ENCODE measurements around the gene MLH3.

MLH3 gene

DNA sequence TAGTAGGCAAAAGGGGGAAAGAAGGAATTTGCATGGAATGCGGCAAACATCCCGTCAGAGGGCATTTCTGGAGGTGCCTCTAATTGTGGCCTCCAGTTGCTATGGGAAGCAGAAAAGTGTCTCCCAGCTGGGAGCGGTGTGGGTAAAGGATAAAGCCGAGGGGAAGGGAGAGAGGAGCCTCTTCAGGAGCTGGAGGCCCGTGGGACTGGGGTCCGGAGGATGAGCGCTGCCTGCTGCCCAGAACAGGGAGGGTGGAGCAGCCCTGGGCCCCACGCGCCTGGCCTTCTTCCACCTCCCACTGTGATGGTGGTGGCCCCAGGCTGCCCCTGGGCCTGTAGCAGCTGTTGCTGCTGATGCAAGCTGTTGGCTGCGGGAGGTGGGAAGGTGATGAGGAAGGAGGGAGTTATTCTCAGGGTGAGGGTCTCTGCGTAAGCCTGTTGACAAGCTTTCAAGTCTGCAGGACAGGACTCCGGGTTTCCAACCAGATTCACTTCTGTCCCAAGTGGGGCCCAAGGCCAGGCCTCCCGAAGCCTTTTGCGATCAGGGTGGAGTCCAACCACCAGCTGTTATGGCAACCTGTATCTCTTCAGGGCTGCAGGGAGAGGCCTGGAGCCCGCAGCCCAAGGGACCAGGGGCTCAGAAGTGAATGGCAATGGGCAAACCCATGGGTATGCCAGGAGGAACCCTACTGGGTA is 76.8 kb downstream of the MLH3 start:
- Histone ChIP-seq H3K4me3 (ENCODE audit: insufficient read depth, low read depth, low read length, poor library complexity, severe bottlenecking) (no peak overlapping the region), H3K27me3 (replicated peaks; ENCODE audit: control insufficient read depth, insufficient read depth, low read length, poor library complexity, severe bottlenecking) (no peaks in the 10 kb centered on the region), H3K9me3 (ENCODE audit: control insufficient read depth, low read length) (no peaks in the 10 kb centered on the region), H3K36me3 (ENCODE audit: control insufficient read depth, insufficient read depth, low read length) (no peaks in the 10 kb centered on the region), H3K27ac (ENCODE audit: insufficient read depth, low read length, poor library complexity, severe bottlenecking) (no peak overlapping the region), H3K4me1 (ENCODE audit: control insufficient read depth, insufficient read depth, low read length, poor library complexity, severe bottlenecking) (no peaks in the 10 kb centered on the region)
- no peak for DNase-seq

DNA sequence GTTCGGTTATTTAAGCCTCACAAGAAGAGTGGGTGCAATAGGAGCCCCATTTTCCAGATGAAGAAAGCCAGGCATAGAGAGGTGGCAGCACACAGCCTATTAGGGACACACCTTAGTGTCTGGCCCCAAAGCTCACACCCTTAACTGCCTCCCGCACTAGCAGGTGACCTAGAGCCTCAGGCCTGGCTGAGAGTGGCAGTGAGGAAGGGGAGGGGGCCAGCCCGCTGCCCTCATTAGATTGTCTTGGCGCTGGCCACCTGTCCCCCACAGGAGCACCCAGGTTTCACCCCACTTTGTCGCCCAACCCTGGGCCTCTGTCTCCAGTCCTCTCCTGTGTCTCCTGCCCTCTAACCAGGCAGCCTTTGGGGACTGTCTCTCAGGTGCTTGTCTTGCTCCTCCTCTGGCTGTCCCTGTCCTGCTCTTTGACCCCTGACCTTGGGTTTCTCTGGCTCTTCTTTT is 77.3 kb downstream of the MLH3 start:
- no peak overlapping the region for H3K4me3 ChIP-seq (ENCODE audit: insufficient read depth, low read depth, low read length, poor library complexity, severe bottlenecking)

DNA sequence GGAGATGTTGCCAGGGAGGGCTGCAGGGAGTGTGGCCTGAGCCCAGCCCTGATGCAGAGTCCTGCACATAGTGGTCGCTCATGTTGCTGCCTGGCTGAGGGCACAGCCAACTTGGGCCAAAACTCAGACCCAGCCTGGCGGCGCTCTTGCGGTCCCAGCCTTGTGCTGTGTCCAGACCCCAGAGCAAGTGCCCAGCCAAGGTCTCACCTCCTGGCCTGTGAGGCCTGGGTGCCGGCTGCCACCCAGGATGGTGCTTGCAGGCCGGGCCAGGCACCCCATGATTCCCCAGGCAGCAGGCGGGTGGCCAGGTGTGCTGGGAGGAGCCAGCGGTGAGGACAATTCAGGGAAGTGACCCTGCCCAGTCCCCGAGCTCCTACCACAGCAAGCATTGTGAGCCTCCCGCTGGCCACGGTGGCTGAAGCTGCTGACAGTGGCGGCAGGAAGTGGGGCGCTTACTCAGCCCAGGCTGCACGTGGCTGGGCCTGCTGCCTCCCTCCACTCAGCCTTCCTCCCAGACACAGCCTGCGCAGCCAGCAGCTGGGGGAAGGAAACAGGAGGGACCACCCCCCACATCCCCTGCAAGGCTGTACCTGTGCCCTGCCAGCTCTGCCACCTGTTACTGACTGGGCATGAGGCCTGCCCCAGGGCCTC is 78.1 kb downstream of the MLH3 start:
- H3K4me1 ChIP-seq (ENCODE audit: control insufficient read depth, insufficient read depth, low read length, poor library complexity, severe bottlenecking): no peaks in the 10 kb centered on the region
- no peaks in the 10 kb centered on the region for H3K27me3 ChIP-seq (replicated peaks; ENCODE audit: control insufficient read depth, insufficient read depth, low read length, poor library complexity, severe bottlenecking)
- DNase-seq: no peak
- no peaks in the 10 kb centered on the region for H3K36me3 ChIP-seq (ENCODE audit: control insufficient read depth, insufficient read depth, low read length)
- H3K9me3 ChIP-seq (ENCODE audit: control insufficient read depth, low read length): no peaks in the 10 kb centered on the region
- H3K4me3 ChIP-seq (ENCODE audit: insufficient read depth, low read depth, low read length, poor library complexity, severe bottlenecking): no peak overlapping the region
- H3K27ac ChIP-seq (ENCODE audit: insufficient read depth, low read length, poor library complexity, severe bottlenecking): no peak overlapping the region

More for the DNA sequence above, 77.3 kb downstream of the MLH3 start:
- H3K4me1 ChIP-seq (ENCODE audit: control insufficient read depth, insufficient read depth, low read length, poor library complexity, severe bottlenecking): no peaks in the 10 kb centered on the region
- H3K27me3 ChIP-seq (replicated peaks; ENCODE audit: control insufficient read depth, insufficient read depth, low read length, poor library complexity, severe bottlenecking): no peaks in the 10 kb centered on the region
- no peak for DNase-seq
- H3K9me3 ChIP-seq (ENCODE audit: control insufficient read depth, low read length): no peaks in the 10 kb centered on the region
- H3K36me3 ChIP-seq (ENCODE audit: control insufficient read depth, insufficient read depth, low read length): no peaks in the 10 kb centered on the region
- H3K27ac ChIP-seq (ENCODE audit: insufficient read depth, low read length, poor library complexity, severe bottlenecking): no peak overlapping the region

DNA sequence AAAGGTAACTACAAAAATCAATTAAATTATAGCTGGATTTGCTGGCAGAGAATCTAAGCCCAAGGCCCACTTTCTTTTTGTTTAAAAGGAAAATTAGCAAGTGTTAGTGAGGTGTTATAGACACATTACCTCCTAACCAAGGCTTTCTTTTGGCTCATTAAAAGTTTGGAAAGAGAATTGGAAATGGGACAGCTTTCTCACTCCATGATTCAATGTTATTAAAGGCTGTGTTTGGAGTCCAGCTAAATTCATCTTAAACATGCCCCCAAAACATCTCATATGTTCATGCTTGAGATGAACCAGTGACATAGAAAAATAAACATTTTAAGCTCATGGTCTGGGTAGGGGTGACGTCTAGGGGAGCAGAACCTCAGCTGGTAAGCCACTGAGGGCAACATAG is 82.5 kb downstream of the MLH3 start:
- no peaks in the 10 kb centered on the region for H3K36me3 ChIP-seq (ENCODE audit: control insufficient read depth, insufficient read depth, low read length)
- H3K9me3 ChIP-seq (ENCODE audit: control insufficient read depth, low read length): no peaks in the 10 kb centered on the region
- H3K27me3 ChIP-seq (replicated peaks; ENCODE audit: control insufficient read depth, insufficient read depth, low read length, poor library complexity, severe bottlenecking): no peaks in the 10 kb centered on the region
- no peak overlapping the region for H3K27ac ChIP-seq (ENCODE audit: insufficient read depth, low read length, poor library complexity, severe bottlenecking)
- no peak overlapping the region for H3K4me3 ChIP-seq (ENCODE audit: insufficient read depth, low read depth, low read length, poor library complexity, severe bottlenecking)
- no peaks in the 10 kb centered on the region for H3K4me1 ChIP-seq (ENCODE audit: control insufficient read depth, insufficient read depth, low read length, poor library complexity, severe bottlenecking)
- DNase-seq: no peak

DNA sequence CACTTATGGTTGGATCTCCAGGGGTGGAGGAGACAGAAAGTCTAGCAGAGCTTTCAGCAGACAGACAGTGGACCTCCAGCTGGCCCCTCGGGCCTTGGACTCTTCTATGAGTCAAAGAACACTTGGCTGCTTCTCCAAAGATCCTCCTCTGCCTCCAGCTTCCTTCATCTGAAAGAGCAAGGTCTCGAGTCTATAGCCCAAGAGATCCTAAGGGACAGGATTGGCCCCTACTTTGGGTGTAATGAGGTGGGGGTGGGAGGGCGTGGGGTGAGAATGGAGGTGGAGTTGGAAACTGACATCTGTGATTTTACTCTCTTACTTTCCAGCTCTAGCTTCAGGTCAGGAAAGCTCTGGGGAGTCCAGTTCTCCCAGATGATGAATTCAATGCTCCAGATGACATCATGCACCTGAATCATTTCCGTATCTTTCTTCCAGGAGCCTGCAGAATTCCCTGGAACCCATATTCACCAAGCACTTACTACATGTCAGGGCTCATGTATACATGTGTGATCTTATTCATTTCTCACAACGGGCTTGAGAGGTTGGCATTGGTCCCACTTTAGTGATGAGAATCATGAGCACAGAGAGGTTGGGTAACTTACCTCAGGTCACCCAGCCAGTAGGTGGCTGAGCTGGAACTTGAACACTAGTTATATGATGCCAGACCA is 85.6 kb downstream of the MLH3 start:
- H3K27me3 ChIP-seq (replicated peaks; ENCODE audit: control insufficient read depth, insufficient read depth, low read length, poor library complexity, severe bottlenecking): no peaks in the 10 kb centered on the region
- no peaks in the 10 kb centered on the region for H3K4me1 ChIP-seq (ENCODE audit: control insufficient read depth, insufficient read depth, low read length, poor library complexity, severe bottlenecking)
- no peak overlapping the region for H3K27ac ChIP-seq (ENCODE audit: insufficient read depth, low read length, poor library complexity, severe bottlenecking)
- DNase-seq: no peak
- H3K36me3 ChIP-seq (ENCODE audit: control insufficient read depth, insufficient read depth, low read length): no peaks in the 10 kb centered on the region
- no peaks in the 10 kb centered on the region for H3K9me3 ChIP-seq (ENCODE audit: control insufficient read depth, low read length)
- H3K4me3 ChIP-seq (ENCODE audit: insufficient read depth, low read depth, low read length, poor library complexity, severe bottlenecking): no peak overlapping the region

DNA sequence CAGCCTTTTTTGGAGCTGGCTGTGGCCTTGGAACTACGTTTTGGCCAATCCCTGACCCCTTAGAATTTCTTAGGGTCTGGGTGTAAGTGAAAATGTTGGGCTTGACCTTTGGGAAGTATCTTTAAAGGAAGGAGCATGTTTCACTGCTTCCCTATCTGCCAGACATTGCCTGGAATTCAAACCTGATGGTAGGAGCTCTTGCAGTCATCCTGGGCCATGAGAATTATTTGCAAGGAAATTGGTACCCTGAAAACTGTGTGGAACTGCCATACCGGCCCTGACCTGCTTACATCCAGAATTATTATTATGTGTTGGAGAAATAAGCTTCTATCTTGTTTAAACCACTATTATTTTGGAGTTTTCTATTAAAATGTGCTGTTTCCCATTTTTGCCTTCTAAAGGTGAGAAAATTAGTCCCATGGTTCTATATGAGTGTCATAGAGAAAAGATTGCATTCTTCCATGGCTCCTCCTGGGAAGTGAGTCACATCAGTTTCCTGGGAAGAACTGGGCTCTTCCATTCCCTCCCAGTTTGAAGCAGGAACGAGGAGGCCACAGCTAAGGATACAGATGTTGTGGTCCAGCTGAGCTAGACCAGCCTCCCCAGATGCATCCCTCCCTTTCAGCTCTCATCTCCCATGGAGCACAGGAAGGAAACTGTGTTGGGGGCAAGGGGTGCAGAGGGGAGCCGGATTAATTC is 86.3 kb downstream of the MLH3 start:
- Histone ChIP-seq H3K4me1 (ENCODE audit: control insufficient read depth, insufficient read depth, low read length, poor library complexity, severe bottlenecking) (no peaks in the 10 kb centered on the region), H3K27me3 (replicated peaks; ENCODE audit: control insufficient read depth, insufficient read depth, low read length, poor library complexity, severe bottlenecking) (no peaks in the 10 kb centered on the region), H3K36me3 (ENCODE audit: control insufficient read depth, insufficient read depth, low read length) (no peaks in the 10 kb centered on the region), H3K27ac (ENCODE audit: insufficient read depth, low read length, poor library complexity, severe bottlenecking) (no peak overlapping the region), H3K4me3 (ENCODE audit: insufficient read depth, low read depth, low read length, poor library complexity, severe bottlenecking) (no peak overlapping the region), H3K9me3 (ENCODE audit: control insufficient read depth, low read length) (no peaks in the 10 kb centered on the region)
- no peak for DNase-seq

Data from effector memory CD4-positive, alpha-beta T cell (primary cell).